H1 (cell line): ENCODE data around the gene FNDC3A. TPM values are rescaled to one million over a fixed set of nuclear protein-coding genes. Genes with fewer than 3 reads are reported as not detected.

Experiments used
- CBX5 ChIP-seq: fragments of 300-800, 300-1000 bp; sonication (generic); IDR thresholded peaks from 2 replicates; pipeline ENCODE4 v1.7.1; 2016; ENCODE audit warnings: antibody characterized with exemption, low read length, low read depth
- CHD7 ChIP-seq: fragments of 300-600 bp; sonication (generic); IDR thresholded peaks from 2 replicates; pipeline ENCODE4 v1.7.1; 2012; ENCODE audit warnings: low read length, moderate library complexity, mild to moderate bottlenecking, inconsistent platforms; ENCODE audit not compliant: insufficient replicate concordance
- RBBP5 ChIP-seq: IDR thresholded peaks from 2 replicates; pipeline ENCODE4 v1.7.1; 2012; ENCODE audit warnings: low read depth, mild to moderate bottlenecking, inconsistent platforms, low read length, moderate library complexity, borderline replicate concordance
- TAF7 ChIP-seq: optimal IDR thresholded peaks from 2 replicates; pipeline ENCODE3; 2011; ENCODE audit warnings: low read depth, mild to moderate bottlenecking, inconsistent platforms, low read length, moderate library complexity, borderline replicate concordance
- YY1 ChIP-seq: IDR thresholded peaks from 2 replicates; pipeline ENCODE4 v1.6.1; 2011; ENCODE audit warnings: low read depth, mild to moderate bottlenecking, low read length
- ZNF274 ChIP-seq: IDR thresholded peaks from 2 replicates; pipeline ENCODE4 v1.7.0; 2012; ENCODE audit warnings: low read length, borderline replicate concordance; ENCODE audit errors: extremely low read depth
- polyA plus RNA-seq, 7 experiments: library from polyadenylated mRNA; depleted of rRNA in 3 of 7; stranded (reverse) in 5 of 7; unstranded in 2 of 7; fragments of >200 nt in 5 of 7; fragments of 200-250 nt in 2 of 7; gene quantifications; 1 replicate in 5 of 7; 2 replicates in 1 of 7; 4 replicates in 1 of 7; pipeline versions ENCODE4 v1.2.1 to v1.2.3, GENCODE V29; 2011 to 2013; ENCODE audit warnings: missing spikeins in 2 of 7, mixed read lengths in 2 of 7
- total RNA-seq: library from RNA; stranded (reverse); fragmentation: NEBNext Ultra II Directional; extraction: Animal tissue kit (Norgen Biotek cat#: 25700); gene quantifications from 2 replicates; pipeline ENCODE4 v1.2.1, GENCODE V29; 2021

FNDC3A gene
- total and polyA plus RNA-seq, 2 of the 8 experiments (the other 6 are each of a cell fraction or from before 2014, with no cell fraction given) = 14.6 to 26.0 TPM

- no peak for TF ChIP-seq CHD7
- no peak for TF ChIP-seq YY1
- TF ChIP-seq ZNF274 = no peak
- TF ChIP-seq TAF7 = no peak
- no peak for TF ChIP-seq CBX5
- TF ChIP-seq RBBP5 = no peak
These were observed 13.4 kb upstream of the FNDC3A start (continued) for GRCh38 chr13:48962281-48962680.
